Measurements from ENCODE around the gene SMCHD1.

- TF ChIP-seq CTCF (IDR thresholded peaks at IDR 0.05) = no peak
- no peak for TF ChIP-seq POLR2A (IDR thresholded peaks at IDR 0.05)
Observed at GRCh38 chr18:2824865-2825264, 169.3 kb downstream of the SMCHD1 start.

Measured in lower leg skin (tissue), 3 donors.